H1 (cell line): ENCODE results near the gene GPD1L. TPM values are rescaled to one million over a fixed set of nuclear protein-coding genes. Genes with fewer than 3 reads are reported as not detected.

Experiments used
- CTCF ChIA-PET: fragments of 300-600 bp; sonication (Branson Sonifier 250); formaldehyde crosslinking; loops from one replicate; lab custom pipeline; 2021; ENCODE audit not compliant: partially characterized antibody; lab: Charles Lee
- POLR2A ChIA-PET: fragments of 300-600 bp; sonication (Branson Sonifier 250); formaldehyde crosslinking; loops from one replicate; lab custom pipeline; 2021; ENCODE audit warnings: inconsistent platforms; ENCODE audit not compliant: partially characterized antibody; lab: Charles Lee
- DNase-seq, 2 experiments: peaks; one replicate each; pipeline versions ENCODE4 v3.0.0 to v3.0.0-alpha.2; 2010 to 2022; ENCODE audit warnings: low spot score in 2 of 2, low read depth in 1 of 2, mixed read lengths in 1 of 2
- FAIRE-seq: peaks from 2 replicates; lab custom pipeline; 2011; peaks lifted over from hg19 to GRCh38; lab: Jason Lieb, UNC
- H2AFZ ChIP-seq: 2 replicates; pipeline ENCODE4 v1.8.1; 2012; ENCODE audit warnings: low read length, inconsistent platforms
- H2AK5ac ChIP-seq: 2 replicates; pipeline ENCODE4 v1.6.1; 2013; ENCODE audit warnings: low read depth, low read length
- H2BK120ac ChIP-seq: replicated peaks from 2 replicates; pipeline ENCODE3; 2013; ENCODE audit warnings: low read depth, low read length, inconsistent platforms
- H2BK12ac ChIP-seq: 2 replicates; pipeline ENCODE4 v1.6.1; 2013; ENCODE audit warnings: low read depth, low read length
- H2BK15ac ChIP-seq: 2 replicates; pipeline ENCODE4 v1.6.1; 2013; ENCODE audit warnings: low read length
- H2BK20ac ChIP-seq: 2 replicates; pipeline ENCODE4 v1.6.1; 2013; ENCODE audit warnings: low read length
- H2BK5ac ChIP-seq: 2 replicates; pipeline ENCODE4 v1.6.1; 2013; ENCODE audit warnings: low read depth, low read length
- H3K14ac ChIP-seq: 2 replicates; pipeline ENCODE4 v1.6.1; 2013; ENCODE audit warnings: inconsistent platforms; ENCODE audit not compliant: insufficient read length
- H3K18ac ChIP-seq: 2 replicates; pipeline ENCODE4 v1.6.1; 2013; ENCODE audit warnings: low read length; ENCODE audit errors: extremely low read depth
- H3K23ac ChIP-seq: 2 replicates; pipeline ENCODE4 v1.6.1; 2013; ENCODE audit warnings: inconsistent platforms; ENCODE audit not compliant: insufficient read length
- H3K23me2 ChIP-seq: 2 replicates; pipeline ENCODE4 v1.6.1; 2013; ENCODE audit warnings: low read depth, low read length
- H3K27ac ChIP-seq: 2 replicates; pipeline ENCODE4 v1.6.1; 2011; ENCODE audit warnings: low read depth, low read length, inconsistent platforms
- H3K27me3 ChIP-seq, 4 experiments: replicated peaks in 1 of 4; 1 replicate in 1 of 4; 2 replicates in 3 of 4; pipeline versions ENCODE4 v1.6.1 to v1.8.1; 2011 to 2013; ENCODE audit warnings: low read length in 3 of 4, mild to moderate bottlenecking in 3 of 4, inconsistent platforms in 2 of 4, mixed read lengths in 2 of 4, moderate library complexity in 1 of 4; ENCODE audit not compliant: control insufficient read depth in 3 of 4, insufficient read depth in 3 of 4; ENCODE audit errors: extremely low read depth in 1 of 4
- H3K36me3 ChIP-seq, 4 experiments: 2 replicates each; pipeline versions ENCODE4 v1.6.1 to v1.8.1; 2011 to 2013; ENCODE audit warnings: mild to moderate bottlenecking in 4 of 4, low read length in 3 of 4, moderate library complexity in 2 of 4, control low read depth in 1 of 4, inconsistent platforms in 1 of 4; ENCODE audit not compliant: insufficient read depth in 4 of 4, control insufficient read depth in 2 of 4
- H3K4ac ChIP-seq: replicated peaks from 2 replicates; pipeline ENCODE3; 2013; ENCODE audit warnings: low read length, low read depth, mixed read lengths, inconsistent platforms; ENCODE audit not compliant: insufficient read length
- H3K4me1 ChIP-seq, 4 experiments: replicated peaks in 1 of 4; 1 replicate in 1 of 4; 2 replicates in 3 of 4; pipeline versions ENCODE4 v1.6.1 to v1.8.1; 2011 to 2013; ENCODE audit warnings: low read length in 3 of 4, inconsistent platforms in 2 of 4, mixed read lengths in 1 of 4; ENCODE audit not compliant: insufficient read depth in 4 of 4, control insufficient read depth in 3 of 4
- H3K4me2 ChIP-seq, 2 experiments: 2 replicates each; pipeline versions ENCODE4 v1.6.1 to v1.8.1; 2011 to 2013; ENCODE audit warnings: low read depth in 2 of 2, low read length in 2 of 2, control low read depth in 1 of 2, inconsistent platforms in 1 of 2, mild to moderate bottlenecking in 1 of 2; ENCODE audit not compliant: insufficient read depth in 1 of 2
- H3K4me3 ChIP-seq, 4 experiments: fragments of 200-600, 300-600 bp in 1 of 4; sonication (generic), shearing (Covaris generic), sonication (Bioruptor Twin) in 1 of 4; 2 replicates each; pipeline versions ENCODE4 v1.5.1 to v1.8.1; 2011 to 2016; ENCODE audit warnings: low read length in 4 of 4, low read depth in 3 of 4, control low read depth in 2 of 4, inconsistent platforms in 2 of 4, mild to moderate bottlenecking in 2 of 4, mixed read lengths in 1 of 4, moderate library complexity in 1 of 4; ENCODE audit not compliant: insufficient read depth in 2 of 4; ENCODE audit errors: extremely low read depth in 1 of 4
- H3K56ac ChIP-seq: replicated peaks from 2 replicates; pipeline ENCODE3; 2013; ENCODE audit warnings: low read depth, mild to moderate bottlenecking, mixed read lengths, low read length, inconsistent platforms; ENCODE audit not compliant: insufficient read length
- H3K79me1 ChIP-seq: 2 replicates; pipeline ENCODE4 v1.6.1; 2013; ENCODE audit warnings: low read depth, low read length, control low read depth
- H3K79me2 ChIP-seq, 2 experiments: 2 replicates each; pipeline versions ENCODE4 v1.6.1 to v1.8.1; 2012 to 2013; ENCODE audit warnings: low read length in 2 of 2, mild to moderate bottlenecking in 2 of 2, inconsistent platforms in 1 of 2; ENCODE audit not compliant: insufficient read depth in 2 of 2, control insufficient read depth in 1 of 2
- H3K9ac ChIP-seq, 4 experiments: replicated peaks in 1 of 4; 1 replicate in 1 of 4; 2 replicates in 3 of 4; pipeline versions ENCODE4 v1.6.1 to v1.8.1; 2011 to 2013; ENCODE audit warnings: low read depth in 3 of 4, low read length in 3 of 4, control low read depth in 2 of 4, mild to moderate bottlenecking in 2 of 4, moderate library complexity in 2 of 4, inconsistent platforms in 1 of 4; ENCODE audit errors: extremely low read depth in 1 of 4
- H3K9me3 ChIP-seq, 2 experiments: 2 replicates each; pipeline versions ENCODE4 v1.6.1 to v1.8.1; 2012 to 2013; ENCODE audit warnings: mild to moderate bottlenecking in 2 of 2, moderate library complexity in 2 of 2, control low read depth in 1 of 2, inconsistent platforms in 1 of 2, low read depth in 1 of 2, low read length in 1 of 2, mixed read lengths in 1 of 2; ENCODE audit not compliant: insufficient read depth in 2 of 2
- H4K20me1 ChIP-seq, 2 experiments: replicated peaks in 1 of 2; 2 replicates each; pipeline versions ENCODE3 to v1.8.1; 2011 to 2013; ENCODE audit warnings: inconsistent platforms in 2 of 2, low read length in 2 of 2, mild to moderate bottlenecking in 1 of 2; ENCODE audit not compliant: insufficient read depth in 2 of 2, control insufficient read depth in 1 of 2
- H4K5ac ChIP-seq: 2 replicates; pipeline ENCODE4 v1.6.1; 2013; ENCODE audit warnings: low read length, low read depth, mixed read lengths, inconsistent platforms; ENCODE audit not compliant: insufficient read length
- H4K8ac ChIP-seq: 2 replicates; pipeline ENCODE4 v1.8.0; 2013; ENCODE audit warnings: mild to moderate bottlenecking, moderate library complexity, low read length, inconsistent platforms; ENCODE audit not compliant: insufficient read depth; ENCODE audit errors: extremely low read depth
- H4K91ac ChIP-seq: replicated peaks from 2 replicates; pipeline ENCODE3; 2013; ENCODE audit warnings: low read length, mixed read lengths, inconsistent platforms; ENCODE audit not compliant: insufficient read length
- BCL11A ChIP-seq, 2 experiments: IDR thresholded peaks; one replicate each; pipeline ENCODE4 v1.6.1; 2011; ENCODE audit warnings: low read depth in 2 of 2, low read length in 2 of 2, mild to moderate bottlenecking in 2 of 2
- CBX8 ChIP-seq: fragments of 300-800, 300-1000 bp; sonication (generic); IDR thresholded peaks from 2 replicates; pipeline ENCODE4 v1.7.1; 2016; ENCODE audit warnings: low read depth, low read length, borderline replicate concordance
- CTBP2 ChIP-seq: IDR thresholded peaks from 2 replicates; pipeline ENCODE4 v1.7.0; 2011; ENCODE audit warnings: borderline replicate concordance, mild to moderate bottlenecking, moderate library complexity, mixed read lengths, low read length; ENCODE audit not compliant: insufficient read depth, insufficient read length
- EGR1 ChIP-seq: IDR thresholded peaks from 2 replicates; pipeline ENCODE4 v1.6.1; 2011; ENCODE audit warnings: low read depth, low read length, borderline replicate concordance
- HDAC6 ChIP-seq: IDR thresholded peaks from one replicate; pipeline ENCODE4 v1.7.1; 2012; ENCODE audit warnings: low read depth, mild to moderate bottlenecking, inconsistent platforms, low read length, moderate library complexity
- NRF1 ChIP-seq: IDR thresholded peaks from 2 replicates; pipeline ENCODE4 v1.6.1; 2011; ENCODE audit warnings: mild to moderate bottlenecking, low read depth, low read length, improper control_type of control experiment
- PHF8 ChIP-seq: fragments of 200-600 bp; sonication (generic); conservative IDR thresholded peaks from 2 replicates; pipeline ENCODE4 v1.7.1; 2012; ENCODE audit warnings: low read depth, mild to moderate bottlenecking, inconsistent platforms, low read length, moderate library complexity
- RAD21 ChIP-seq, 2 experiments: IDR thresholded peaks in 1 of 2; conservative IDR thresholded peaks in 1 of 2; 2 replicates each; pipeline ENCODE4 v1.6.1; 2011; ENCODE audit warnings: low read depth in 2 of 2, low read length in 2 of 2, improper control_type of control experiment in 1 of 2, inconsistent platforms in 1 of 2, mild to moderate bottlenecking in 1 of 2, moderate library complexity in 1 of 2
- RNF2 ChIP-seq: fragments of 200-900, 300-1000 bp; sonication (generic); IDR thresholded peaks from 2 replicates; pipeline ENCODE4 v1.7.1; 2016; ENCODE audit warnings: borderline replicate concordance, low read depth, mild to moderate bottlenecking, antibody characterized with exemption, low read length; ENCODE audit not compliant: poor library complexity, severe bottlenecking; ENCODE audit errors: missing control alignments
- SAP30 ChIP-seq: fragments of 300-600 bp; sonication (generic); IDR thresholded peaks from 2 replicates; pipeline ENCODE4 v1.7.1; 2012; ENCODE audit warnings: low read length, moderate library complexity, mild to moderate bottlenecking, inconsistent platforms; ENCODE audit not compliant: insufficient read depth, insufficient replicate concordance
- TBP ChIP-seq: IDR thresholded peaks from 2 replicates; pipeline ENCODE4 v1.6.1; 2011; ENCODE audit warnings: low read depth, low read length, improper control_type of control experiment
- YY1 ChIP-seq: IDR thresholded peaks from 2 replicates; pipeline ENCODE4 v1.6.1; 2011; ENCODE audit warnings: low read depth, mild to moderate bottlenecking, low read length
- WGBS, 2 experiments: shearing (Covaris generic) in 1 of 2; methylation state at CpG; one replicate each; pipeline versions ENCODE4 v1.1.6 to v1.1.7; 2013 to 2015; ENCODE audit warnings: low lambda C conversion rate in 2 of 2, mixed read lengths in 2 of 2, inconsistent platforms in 1 of 2, low coverage in 1 of 2, missing lambda C conversion rate in 1 of 2; ENCODE audit not compliant: insufficient replicate concordance in 2 of 2, insufficient coverage in 1 of 2, insufficient read length in 1 of 2; ENCODE audit errors: extremely low coverage in 1 of 2, missing lambda C conversion rate in 1 of 2; 5-methylcytosine and 5-hydroxymethylcytosine counted together
- polyA plus RNA-seq, 7 experiments: library from polyadenylated mRNA; depleted of rRNA in 3 of 7; stranded (reverse) in 5 of 7; unstranded in 2 of 7; fragments of >200 nt in 5 of 7; fragments of 200-250 nt in 2 of 7; gene quantifications; 1 replicate in 5 of 7; 2 replicates in 1 of 7; 4 replicates in 1 of 7; pipeline versions ENCODE4 v1.2.1 to v1.2.3, GENCODE V29; 2011 to 2013; ENCODE audit warnings: missing spikeins in 2 of 7, mixed read lengths in 2 of 7
- total RNA-seq: library from RNA; stranded (reverse); fragmentation: NEBNext Ultra II Directional; extraction: Animal tissue kit (Norgen Biotek cat#: 25700); gene quantifications from 2 replicates; pipeline ENCODE4 v1.2.1, GENCODE V29; 2021

The GPD1L gene
- total and polyA plus RNA-seq, 2 of the 8 experiments (the other 6 are each of a cell fraction or from before 2014, with no cell fraction given), result 2.4 to 8.4 TPM

GRCh38 chr3:32138545-32139104 is 32.2 kb downstream of the GPD1L start:
- no peaks in the 10 kb centered on the region for H3K79me1 ChIP-seq
- no peaks in the 10 kb centered on the region for H3K23me2 ChIP-seq
- H3K27ac ChIP-seq, result no peak overlapping the region
- H3K79me2 ChIP-seq, result no peaks in the 10 kb centered on the region
- no peak overlapping the region for H3K4me2 ChIP-seq
- no peak overlapping the region for H3K9ac ChIP-seq
- ChIA-PET CTCF (interaction anchor here (1.1 kb wide), 1 partner anchor 119 kb away, joined by 3 read pairs; no protein-coding TSS in a partner anchor), POLR2A (no interaction called here)
- H3K27me3 ChIP-seq, result no peaks in the 10 kb centered on the region
- H2BK5ac ChIP-seq, result no peak overlapping the region
- no peak overlapping the region for H3K14ac ChIP-seq
- H3K23ac ChIP-seq, result no peak overlapping the region
- no peaks in the 10 kb centered on the region for H3K4me1 ChIP-seq
- H3K56ac ChIP-seq, result no peak overlapping the region
- WGBS, 2 experiments, result 88% methylated on average over 8 of the region's 8 CpGs; no CpG with 5 or more reads in 1 of the 2 experiments
- no peak for TF ChIP-seq NRF1
- no peak for TF ChIP-seq RNF2
- no peak for TF ChIP-seq BCL11A (IDR thresholded peaks at IDR 0.05; ENCODE audit: low read depth in 2 of 2, low read length in 2 of 2)
- no peak for TF ChIP-seq RAD21 (IDR thresholded peaks at IDR 0.05 in 1 of 2, conservative IDR thresholded peaks at IDR 0.05 in 1 of 2; ENCODE audit: low read depth in 2 of 2, low read length in 2 of 2)
- TF ChIP-seq TBP, result no peak
- TF ChIP-seq CTBP2, result no peak
- TF ChIP-seq YY1, result no peak
- TF ChIP-seq CBX8, result no peak
- TF ChIP-seq HDAC6, result no peak
- TF ChIP-seq SAP30, result no peak
- no peak for TF ChIP-seq EGR1
- TF ChIP-seq PHF8, result no peak
- no peak overlapping the region for H2BK20ac ChIP-seq
- no peak overlapping the region for H2AFZ ChIP-seq
- no peak overlapping the region for H2BK15ac ChIP-seq
- no peak overlapping the region for H4K91ac ChIP-seq
- H4K20me1 ChIP-seq, result no peaks in the 10 kb centered on the region
- no peaks in the 10 kb centered on the region for H3K36me3 ChIP-seq
- H2BK120ac ChIP-seq, result no peak overlapping the region
- no peak overlapping the region for H3K4ac ChIP-seq
- no peak overlapping the region for H3K18ac ChIP-seq
- FAIRE-seq (no peak), DNase-seq (no peak)
- no peak overlapping the region for H4K5ac ChIP-seq
- no peak overlapping the region for H2AK5ac ChIP-seq
- H3K9me3 ChIP-seq, result no peaks in the 10 kb centered on the region
- no peak overlapping the region for H4K8ac ChIP-seq
- no peak overlapping the region for H2BK12ac ChIP-seq
- H3K4me3 ChIP-seq, result no peak overlapping the region
